ENCODE measurements around the gene LAMTOR4. TPM values are rescaled to one million over a fixed set of nuclear protein-coding genes. Genes with fewer than 3 reads are reported as not detected.
A peak's percentile ranks its signal among the peaks of the same experiment; 100 is the strongest.

LAMTOR4 gene
- total and polyA plus RNA-seq, 10 of the 15 experiments (the other 5 are each of a cell fraction or from before 2014, with no cell fraction given) = 73.4 to 297 (median 196) TPM

GRCh38 chr7:100166317-100166940 is 17.7 kb downstream of the LAMTOR4 start (continued):
- TF ChIP-seq MYC (IDR thresholded peaks at IDR 0.05; ENCODE audit: insufficient read depth, insufficient read length, insufficient replicate concordance, low read length, severe bottlenecking) = no peak
- TF ChIP-seq ZNF622 (IDR thresholded peaks at IDR 0.05) = no peak
- TF ChIP-seq YBX1 (IDR thresholded peaks at IDR 0.05) = no peak
- no peak for TF ChIP-seq SPI1 (IDR thresholded peaks at IDR 0.05; ENCODE audit: borderline replicate concordance, insufficient read depth, low read depth, low read length)
- TF ChIP-seq NFIC (IDR thresholded peaks at IDR 0.05; ENCODE audit: low read depth, low read length) = no peak

GRCh38 chr7:100166970-100167911 is 18.5 kb downstream of the LAMTOR4 start:
- intact Hi-C loops (cut with micrococcal nuclease; ENCODE audit: unreplicated experiment) = no loop called here
- H2AFZ ChIP-seq (ENCODE audit: control insufficient read depth, low read depth, low read length) = peak overlapping the region; percentile 39

More at GRCh38 chr7:100166970-100167911, 18.5 kb downstream of the LAMTOR4 start:
- CTCF ChIA-PET = interaction anchor here (0.9 to 2.1 kb wide), 9 partner anchors 8 to 54 kb away, joined by 3 to 8 read pairs (median 5); partner anchors contain the start of genes LAMTOR4 and TRAPPC14
- Histone ChIP-seq H3K4me1 (ENCODE audit: control insufficient read depth, insufficient read depth, low read length) (peaks cover 49% of the 10 kb centered on the region), H3K27me3 (replicated peaks in 1 of 2; ENCODE audit: control insufficient read depth in 2 of 2, insufficient read depth in 2 of 2, low read length in 1 of 2) (peaks cover 4 to 6% of the 10 kb centered on the region in 2 experiments; a peak in 3 of 4 replicates), H3K9ac (ENCODE audit: control insufficient read depth, insufficient read depth, low read length) (peak overlapping the region; percentile 41; the same call in 1 of the 2 replicates), H4K20me1 (ENCODE audit: control insufficient read depth, insufficient read depth) (no peaks in the 10 kb centered on the region), H3K9me3 (replicated peaks; ENCODE audit: control insufficient read depth, insufficient read depth, low read length) (no peaks in the 10 kb centered on the region), H3K4me2 (ENCODE audit: control insufficient read depth, insufficient read depth) (peak overlapping the region; percentile 66), H3K27ac (ENCODE audit: control insufficient read depth, insufficient read depth) (no peak overlapping the region), H3K4me3 (peak overlapping the region; percentile 60), H3K36me3 (ENCODE audit: control insufficient read depth in 2 of 2, insufficient read depth in 2 of 2, low read length in 1 of 2) (no peaks in the 10 kb centered on the region), H3K79me2 (ENCODE audit: control insufficient read depth, insufficient read depth, low read length) (no peaks in the 10 kb centered on the region)
- BruUV-seq (replicated peaks) = no TSS peak
- DNase-seq (ENCODE audit: low read depth, low spot score) (no peak), FAIRE-seq (peak; percentile 38), ATAC-seq (peak; percentile 14; the same call in 1 of the 3 replicates)
- in situ Hi-C loops (cut with MboI) = no loop called here
- TF ChIP-seq ZNF384 (IDR thresholded peaks at IDR 0.05; ENCODE audit: borderline replicate concordance, low read depth, low read length) (no peak), ZNF24 (IDR thresholded peaks at IDR 0.05) (no peak), TAF1 (IDR thresholded peaks at IDR 0.05; ENCODE audit: borderline replicate concordance, low read depth, low read length) (no peak), CHD4 (IDR thresholded peaks at IDR 0.05) (no peak), SPI1 (IDR thresholded peaks at IDR 0.05; ENCODE audit: borderline replicate concordance, insufficient read depth, low read depth, low read length) (no peak), CHD2 (IDR thresholded peaks at IDR 0.05; ENCODE audit: borderline replicate concordance, low read depth, low read length) (no peak), KDM1A (IDR thresholded peaks at IDR 0.05; ENCODE audit: borderline replicate concordance) (no peak)
- 14% methylated on average over 12 of the region's 14 CpGs for WGBS (ENCODE audit: insufficient coverage, insufficient replicate concordance, low lambda C conversion rate, missing lambda C conversion rate)
- POLR2A ChIA-PET = interaction anchor here (0.6 to 3.3 kb wide), 8 partner anchors 10 to 67 kb away, joined by 3 to 11 read pairs (median 3); partner anchors contain the start of genes GPC2, LAMTOR4 and STAG3
- SMC1A ChIA-PET (ENCODE audit: uncharacterized antibody, unreplicated experiment) = interaction anchor here (1.1 to 2.0 kb wide), 6 partner anchors 13 to 54 kb away, joined by 3 to 7 read pairs (median 4); partner anchors contain the start of gene LAMTOR4
- RAD21 ChIA-PET (ENCODE audit: unreplicated experiment) = interaction anchor here (0.8 to 1.9 kb wide), 10 partner anchors 10 to 241 kb away, joined by 3 to 7 read pairs (median 4); partner anchors contain the start of genes GPC2, LAMTOR4 and STAG3

Measured in GM12878 (cell line).